Parathyroid adenoma (tissue), 2 donors: ENCODE results near the gene SOS2.

Source experiments
- H2AFZ ChIP-seq: fragments of 300-600 bp; sonication (generic); one replicate; pipeline ENCODE4 v1.7.0; 2017; ENCODE audit warnings: antibody characterized with exemption, mild to moderate bottlenecking
- H3K27ac ChIP-seq: fragments of 300-600 bp; sonication (generic); one replicate; pipeline ENCODE4 v1.7.0; 2017
- H3K27me3 ChIP-seq: fragments of 300-600 bp; sonication (generic); one replicate; pipeline ENCODE4 v1.7.0; 2017; ENCODE audit warnings: low read length; ENCODE audit not compliant: control insufficient read depth, insufficient read depth
- H3K36me3 ChIP-seq: fragments of 300-600 bp; sonication (generic); one replicate; pipeline ENCODE4 v1.7.0; 2017; ENCODE audit warnings: low read length; ENCODE audit not compliant: control insufficient read depth, insufficient read depth
- H3K4me1 ChIP-seq: fragments of 300-600 bp; sonication (generic); one replicate; pipeline ENCODE4 v1.7.0; 2017; ENCODE audit warnings: control low read depth
- H3K4me2 ChIP-seq: fragments of 300-600 bp; sonication (generic); one replicate; pipeline ENCODE4 v1.7.0; 2017; ENCODE audit warnings: low read length
- H3K4me3 ChIP-seq: fragments of 300-600 bp; sonication (generic); one replicate; pipeline ENCODE4 v1.7.0; 2017; ENCODE audit warnings: low read depth, low read length
- H3K79me2 ChIP-seq: fragments of 300-600 bp; sonication (generic); one replicate; pipeline ENCODE4 v1.7.0; 2017; ENCODE audit warnings: control low read depth
- H3K9ac ChIP-seq: fragments of 300-600 bp; sonication (generic); one replicate; pipeline ENCODE4 v1.7.0; 2017; ENCODE audit warnings: mild to moderate bottlenecking
- H3K9me3 ChIP-seq: fragments of 300-600 bp; sonication (generic); one replicate; pipeline ENCODE4 v1.7.0; 2017; ENCODE audit warnings: low read length; ENCODE audit not compliant: control insufficient read depth
- CTCF ChIP-seq: fragments of 300-600 bp; sonication (generic); IDR thresholded peaks from one replicate; pipeline ENCODE4 v1.7.0; 2017; ENCODE audit warnings: antibody characterized with exemption, mild to moderate bottlenecking
- donor health status: primary hyperparathyroidism.

Gene SOS2

GRCh38 chr14:50101417-50101816, 130.0 kb downstream of the SOS2 start:
- Histone ChIP-seq H3K4me1 (no peaks in the 10 kb centered on the region), H2AFZ (no peak overlapping the region), H3K79me2 (no peaks in the 10 kb centered on the region), H3K27me3 (no peaks in the 10 kb centered on the region), H3K4me2 (no peak overlapping the region), H3K36me3 (no peaks in the 10 kb centered on the region), H3K9me3 (no peaks in the 10 kb centered on the region), H3K4me3 (no peak overlapping the region), H3K27ac (no peak overlapping the region), H3K9ac (no peak overlapping the region)
- no peak for TF ChIP-seq CTCF

- H3K79me2 ChIP-seq, result no peaks in the 10 kb centered on the region
- H3K4me3 ChIP-seq, result no peak overlapping the region
- H3K4me2 ChIP-seq, result no peak overlapping the region
- H3K27ac ChIP-seq, result no peak overlapping the region
- H3K9me3 ChIP-seq, result no peaks in the 10 kb centered on the region
- H2AFZ ChIP-seq, result no peak overlapping the region
- H3K36me3 ChIP-seq, result no peaks in the 10 kb centered on the region
- no peak for TF ChIP-seq CTCF
- no peaks in the 10 kb centered on the region for H3K27me3 ChIP-seq
- H3K4me1 ChIP-seq, result no peaks in the 10 kb centered on the region
- H3K9ac ChIP-seq, result no peak overlapping the region
Observed at GRCh38 chr14:50100805-50101204, 130.6 kb downstream of the SOS2 start.

GRCh38 chr14:50099335-50099734, 132.0 kb downstream of the SOS2 start:
- Histone ChIP-seq H3K36me3 (no peaks in the 10 kb centered on the region), H3K4me2 (no peak overlapping the region), H2AFZ (no peak overlapping the region), H3K27me3 (no peaks in the 10 kb centered on the region), H3K4me1 (no peaks in the 10 kb centered on the region), H3K27ac (no peak overlapping the region), H3K9ac (no peak overlapping the region), H3K9me3 (no peaks in the 10 kb centered on the region), H3K79me2 (no peaks in the 10 kb centered on the region), H3K4me3 (no peak overlapping the region)
- no peak for TF ChIP-seq CTCF

GRCh38 chr14:50095895-50096294, 135.5 kb downstream of the SOS2 start:
- TF ChIP-seq CTCF, result no peak
- Histone ChIP-seq H3K79me2 (no peaks in the 10 kb centered on the region), H3K4me2 (no peak overlapping the region), H3K4me1 (no peaks in the 10 kb centered on the region), H3K9me3 (no peaks in the 10 kb centered on the region), H3K27me3 (no peaks in the 10 kb centered on the region), H3K4me3 (no peak overlapping the region), H3K27ac (no peak overlapping the region), H3K36me3 (no peaks in the 10 kb centered on the region), H2AFZ (no peak overlapping the region), H3K9ac (no peak overlapping the region)

GRCh38 chr14:50094056-50094755, 137.2 kb downstream of the SOS2 start:
- H3K36me3 ChIP-seq, result no peaks in the 10 kb centered on the region
- no peak overlapping the region for H3K27ac ChIP-seq
- no peaks in the 10 kb centered on the region for H3K9me3 ChIP-seq
- H3K4me3 ChIP-seq, result no peak overlapping the region
- TF ChIP-seq CTCF, result no peak
- H3K4me2 ChIP-seq, result no peak overlapping the region
- no peaks in the 10 kb centered on the region for H3K4me1 ChIP-seq
- no peak overlapping the region for H2AFZ ChIP-seq
- no peak overlapping the region for H3K9ac ChIP-seq
- no peaks in the 10 kb centered on the region for H3K79me2 ChIP-seq
- no peaks in the 10 kb centered on the region for H3K27me3 ChIP-seq
